MCF 10A (cell line): Measurements from ENCODE around the gene PRIMA1. TPM values are rescaled to one million over a fixed set of nuclear protein-coding genes. Genes with fewer than 3 reads are reported as not detected.

Experiments used
- BruUV-seq: library from RNA; stranded (reverse); fragments of 400-500 nt; replicated peaks from 2 replicates; lab custom pipeline; 2021; lab: Mats Ljungman, UMichigan
- CTCF ChIA-PET: fragments of 300-600 bp; sonication (Branson Sonifier 250); formaldehyde crosslinking; extraction: SDS; loops from one replicate; lab custom pipeline; 2021; ENCODE audit warnings: antibody characterized with exemption, inconsistent platforms; lab: Yijun Ruan, JAX
- POLR2A ChIA-PET: fragments of 300-600, 350-650 bp; sonication (Branson Sonifier 250); formaldehyde crosslinking; extraction: SDS; loops from one replicate; lab custom pipeline; 2020; ENCODE audit warnings: antibody characterized with exemption, inconsistent platforms; lab: Yijun Ruan, JAX
- DNase-seq: peaks from one replicate; pipeline ENCODE4 v3.0.0-alpha.2; 2018; ENCODE audit not compliant: unreplicated experiment
- H3K27ac Mint-ChIP-seq: one replicate; pipeline ENCODE4 v1.8.0; 2022; ENCODE audit warnings: mild to moderate bottlenecking, low read depth, mixed read lengths; ENCODE audit not compliant: unreplicated experiment
- H3K27me3 Mint-ChIP-seq: one replicate; pipeline ENCODE4 v1.8.0; 2022; ENCODE audit warnings: mixed read lengths; ENCODE audit not compliant: insufficient read depth, unreplicated experiment
- H3K36me3 Mint-ChIP-seq: one replicate; pipeline ENCODE4 v1.8.0; 2022; ENCODE audit warnings: mild to moderate bottlenecking, moderate library complexity, mixed read lengths; ENCODE audit not compliant: insufficient read depth, unreplicated experiment
- H3K4me1 Mint-ChIP-seq: one replicate; pipeline ENCODE4 v1.8.0; 2022; ENCODE audit warnings: mixed read lengths; ENCODE audit not compliant: insufficient read depth, unreplicated experiment
- H3K4me3 Mint-ChIP-seq: one replicate; pipeline ENCODE4 v1.8.0; 2022; ENCODE audit warnings: mild to moderate bottlenecking, moderate library complexity, mixed read lengths; ENCODE audit not compliant: unreplicated experiment
- H3K9me3 Mint-ChIP-seq: one replicate; pipeline ENCODE4 v1.8.0; 2022; ENCODE audit warnings: mixed read lengths; ENCODE audit not compliant: unreplicated experiment
- CTCF ChIP-seq: fragments of 200-600 bp; IDR thresholded peaks from one replicate; pipeline ENCODE4 v1.8.0; 2022; ENCODE audit warnings: antibody characterized with exemption, mild to moderate bottlenecking; ENCODE audit not compliant: unreplicated experiment
- intact Hi-C: fragments of 100-400 bp; cut with micrococcal nuclease; formaldehyde crosslinking; loops from 2 replicates; pipeline ENCODE4 v1.14.1; 2022
- total RNA-seq: library from RNA; stranded (reverse); gene quantifications from 2 replicates; pipeline ENCODE4 v1.2.3, GENCODE V29; 2022

PRIMA1 gene
- total RNA-seq, 1 experiment from 2014 or later = not detected

- POLR2A ChIA-PET = interaction anchor here (0.7 kb wide), 1 partner anchor 134 kb away, joined by 3 read pairs; no protein-coding TSS in a partner anchor
- no peaks in the 10 kb centered on the region for H3K9me3 Mint-ChIP-seq
- no peak overlapping the region for H3K27ac Mint-ChIP-seq
- H3K4me3 Mint-ChIP-seq = no peak overlapping the region
- BruUV-seq = no TSS peak
- intact Hi-C loops = no loop called here
- no peaks in the 10 kb centered on the region for H3K36me3 Mint-ChIP-seq
- TF ChIP-seq CTCF = peak; percentile 16
- peaks cover 21% of the 10 kb centered on the region for H3K4me1 Mint-ChIP-seq
- CTCF ChIA-PET = interaction anchor here (0.6 to 1.5 kb wide), 4 partner anchors 21 to 135 kb away, joined by 3 to 5 read pairs (median 4); no protein-coding TSS in a partner anchor
- no peaks in the 10 kb centered on the region for H3K27me3 Mint-ChIP-seq
- peak; percentile 40 for DNase-seq
These were observed 12.0 kb upstream of the PRIMA1 start for GRCh38 chr14:93799989-93800921.

- CTCF ChIA-PET = interaction anchor here (0.7 to 1.5 kb wide), 3 partner anchors 21 to 136 kb away, joined by 3 to 5 read pairs (median 4); no protein-coding TSS in a partner anchor
- Mint-ChIP-seq H3K4me3 (no peak overlapping the region), H3K9me3 (no peaks in the 10 kb centered on the region), H3K27me3 (no peaks in the 10 kb centered on the region), H3K4me1 (peaks cover 21% of the 10 kb centered on the region), H3K36me3 (no peaks in the 10 kb centered on the region), H3K27ac (no peak overlapping the region)
- POLR2A ChIA-PET = interaction anchor here (0.7 kb wide), 1 partner anchor 135 kb away, joined by 3 read pairs; no protein-coding TSS in a partner anchor
- intact Hi-C loops = no loop called here
- no TSS peak for BruUV-seq
- DNase-seq = no peak
- no peak for TF ChIP-seq CTCF
These were observed 11.3 kb upstream of the PRIMA1 start for GRCh38 chr14:93799617-93799988.

- intact Hi-C loops = no loop called here
- H3K9me3 Mint-ChIP-seq = no peaks in the 10 kb centered on the region
- H3K36me3 Mint-ChIP-seq = no peaks in the 10 kb centered on the region
- POLR2A ChIA-PET = interaction anchor here (0.7 kb wide), 1 partner anchor 105 kb away, joined by 4 read pairs; no protein-coding TSS in a partner anchor
- no peak overlapping the region for H3K4me3 Mint-ChIP-seq
- peaks cover 21% of the 10 kb centered on the region for H3K4me1 Mint-ChIP-seq
- no peak overlapping the region for H3K27ac Mint-ChIP-seq
- H3K27me3 Mint-ChIP-seq = no peaks in the 10 kb centered on the region
- no TSS peak for BruUV-seq
- TF ChIP-seq CTCF = no peak
- no peak for DNase-seq
- CTCF ChIA-PET = interaction anchor here (0.6 to 1.1 kb wide), 2 partner anchors 142 to 807 kb away, joined by 3 to 4 read pairs; no protein-coding TSS in a partner anchor
These were observed 9.3 kb upstream of the PRIMA1 start for GRCh38 chr14:93797536-93797935.

GRCh38 chr14:93797071-93797470 is 8.8 kb upstream of the PRIMA1 start:
- Mint-ChIP-seq H3K4me1 (peaks cover 21% of the 10 kb centered on the region), H3K27ac (no peak overlapping the region), H3K4me3 (no peak overlapping the region), H3K27me3 (no peaks in the 10 kb centered on the region), H3K9me3 (no peaks in the 10 kb centered on the region), H3K36me3 (no peaks in the 10 kb centered on the region)
- no peak for TF ChIP-seq CTCF
- POLR2A ChIA-PET = interaction anchor here (0.7 kb wide), 1 partner anchor 106 kb away, joined by 4 read pairs; no protein-coding TSS in a partner anchor
- DNase-seq = no peak
- BruUV-seq = no TSS peak
- intact Hi-C loops = no loop called here
- CTCF ChIA-PET = interaction anchor here (0.6 to 1.1 kb wide), 3 partner anchors 8 to 808 kb away, joined by 3 to 4 read pairs (median 3); partner anchors contain the start of gene PRIMA1
